ENCODE results near the gene NRG3. TPM values are rescaled to one million over a fixed set of nuclear protein-coding genes. Genes with fewer than 3 reads are reported as not detected.

Gene NRG3
- total and polyA plus RNA-seq, 9 donors: 0.04 to 4.5 (median 0.15) TPM; not detected in 2

DNA sequence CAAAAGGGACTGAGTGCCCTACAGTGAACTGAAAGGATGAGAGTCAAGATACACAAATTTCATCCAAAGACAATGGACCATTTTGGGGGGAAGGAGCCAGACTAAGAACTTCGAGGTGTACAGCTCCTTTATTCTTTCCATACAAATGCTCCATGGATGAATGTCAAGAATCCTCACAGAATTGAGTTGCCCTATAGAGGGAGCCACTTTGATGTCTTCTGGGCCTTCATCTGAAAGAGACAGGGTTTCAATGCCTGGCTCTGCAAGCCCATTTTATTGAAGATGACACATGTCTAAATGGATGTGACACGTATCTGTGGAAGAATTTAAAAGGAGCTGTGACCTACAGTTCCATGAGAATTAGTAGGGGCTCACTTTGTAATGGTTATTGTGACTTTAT lies 32.0 kb upstream of the NRG3 start:
- Histone ChIP-seq H3K4me1 (ENCODE audit: insufficient read depth) (no peaks in the 10 kb centered on the region), H3K9me3 (no peaks in the 10 kb centered on the region), H3K27ac (no peak overlapping the region), H3K36me3 (no peaks in the 10 kb centered on the region), H3K4me3 (no peak overlapping the region), H3K27me3 (no peaks in the 10 kb centered on the region)
- WGBS, 3 donors: 69 to 74% (median 70%) methylated on average over 2 of the region's 2 CpGs
- no peak for DNase-seq
- intact Hi-C loops (cut with DNase I): no loop called here
- no peak for TF ChIP-seq POLR2A (IDR thresholded peaks at IDR 0.05)
- TF ChIP-seq, protein P1, sequence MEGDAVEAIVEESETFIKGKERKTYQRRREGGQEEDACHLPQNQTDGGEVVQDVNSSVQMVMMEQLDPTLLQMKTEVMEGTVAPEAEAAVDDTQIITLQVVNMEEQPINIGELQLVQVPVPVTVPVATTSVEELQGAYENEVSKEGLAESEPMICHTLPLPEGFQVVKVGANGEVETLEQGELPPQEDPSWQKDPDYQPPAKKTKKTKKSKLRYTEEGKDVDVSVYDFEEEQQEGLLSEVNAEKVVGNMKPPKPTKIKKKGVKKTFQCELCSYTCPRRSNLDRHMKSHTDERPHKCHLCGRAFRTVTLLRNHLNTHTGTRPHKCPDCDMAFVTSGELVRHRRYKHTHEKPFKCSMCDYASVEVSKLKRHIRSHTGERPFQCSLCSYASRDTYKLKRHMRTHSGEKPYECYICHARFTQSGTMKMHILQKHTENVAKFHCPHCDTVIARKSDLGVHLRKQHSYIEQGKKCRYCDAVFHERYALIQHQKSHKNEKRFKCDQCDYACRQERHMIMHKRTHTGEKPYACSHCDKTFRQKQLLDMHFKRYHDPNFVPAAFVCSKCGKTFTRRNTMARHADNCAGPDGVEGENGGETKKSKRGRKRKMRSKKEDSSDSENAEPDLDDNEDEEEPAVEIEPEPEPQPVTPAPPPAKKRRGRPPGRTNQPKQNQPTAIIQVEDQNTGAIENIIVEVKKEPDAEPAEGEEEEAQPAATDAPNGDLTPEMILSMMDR (IDR thresholded peaks at IDR 0.05): no peak
- no peak for TF ChIP-seq EP300 (IDR thresholded peaks at IDR 0.05)

- Histone ChIP-seq H3K4me1 (ENCODE audit: insufficient read depth) (no peaks in the 10 kb centered on the region), H3K27me3 (no peaks in the 10 kb centered on the region), H3K4me3 (no peak overlapping the region), H3K27ac (no peak overlapping the region), H3K36me3 (no peaks in the 10 kb centered on the region), H3K9me3 (no peaks in the 10 kb centered on the region)
- 47 to 81% (median 54%) methylated on average over 2 of the region's 2 CpGs for WGBS, 3 donors
- TF ChIP-seq POLR2A (IDR thresholded peaks at IDR 0.05) (no peak), EP300 (IDR thresholded peaks at IDR 0.05) (no peak)
- TF ChIP-seq, protein P1 (IDR thresholded peaks at IDR 0.05): no peak
- intact Hi-C loops (cut with DNase I): no loop called here
- no peak for DNase-seq
Measured at GRCh38 chr10:81847675-81848074, 27.3 kb upstream of the NRG3 start.

- 26 to 29% (median 27%) methylated on average over 4 of the region's 4 CpGs for WGBS, 3 donors
- H3K4me3 ChIP-seq: no peak overlapping the region
- H3K27me3 ChIP-seq: no peaks in the 10 kb centered on the region
- H3K36me3 ChIP-seq: no peaks in the 10 kb centered on the region
- TF ChIP-seq POLR2A (IDR thresholded peaks at IDR 0.05) (no peak), EP300 (IDR thresholded peaks at IDR 0.05) (no peak)
- TF ChIP-seq, protein P1 (IDR thresholded peaks at IDR 0.05): no peak
- intact Hi-C loops (cut with DNase I): no loop called here
- no peaks in the 10 kb centered on the region for H3K9me3 ChIP-seq
- DNase-seq: no peak
- no peaks in the 10 kb centered on the region for H3K4me1 ChIP-seq (ENCODE audit: insufficient read depth)
- H3K27ac ChIP-seq: no peak overlapping the region
Measured at GRCh38 chr10:81848514-81848913, 26.5 kb upstream of the NRG3 start.

DNA sequence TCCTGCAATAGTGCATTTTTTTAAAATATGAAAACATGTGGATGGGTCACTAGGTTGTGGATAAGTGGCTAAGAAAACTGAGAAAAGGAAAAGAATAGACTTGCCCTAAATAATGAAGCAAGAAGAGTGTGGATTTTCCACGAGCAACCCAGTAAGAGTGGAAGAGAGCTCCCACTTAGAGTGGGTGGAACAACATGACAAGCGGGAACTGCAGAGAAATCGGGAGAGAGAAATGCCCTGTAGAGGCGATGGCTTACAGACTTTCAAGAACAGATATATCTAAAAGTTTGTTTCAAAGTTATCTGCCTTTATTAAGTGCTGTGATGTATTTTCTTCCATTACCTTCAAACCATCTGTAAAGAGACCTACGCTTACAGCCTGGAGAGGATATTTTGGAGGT lies 26.1 kb upstream of the NRG3 start:
- Histone ChIP-seq H3K9me3 (no peaks in the 10 kb centered on the region), H3K4me3 (no peak overlapping the region), H3K27ac (no peak overlapping the region), H3K27me3 (no peaks in the 10 kb centered on the region), H3K36me3 (no peaks in the 10 kb centered on the region), H3K4me1 (ENCODE audit: insufficient read depth) (no peaks in the 10 kb centered on the region)
- intact Hi-C loops (cut with DNase I): no loop called here
- TF ChIP-seq, protein P1 (IDR thresholded peaks at IDR 0.05): no peak
- TF ChIP-seq EP300 (IDR thresholded peaks at IDR 0.05): no peak
- no peak for TF ChIP-seq POLR2A (IDR thresholded peaks at IDR 0.05)
- WGBS, 3 donors: 76 to 86% (median 80%) methylated on average over 5 of the region's 5 CpGs
- no peak for DNase-seq

All from ovary (tissue), 9 donors.